Right lobe of liver (tissue), 4 donors: ENCODE results near the gene RPLP2.

Experiments used
- POLR2A ChIP-seq: fragments of 450-650 bp; IDR thresholded peaks from one replicate; pipeline ENCODE4 v1.6.1; 2017; ENCODE audit warnings: antibody characterized with exemption, mild to moderate bottlenecking
- TF ChIP-seq, protein P1 (sequence below), 4 donors: fragments of 200-600 bp in 3 of 4; fragments of 450-650 bp in 1 of 4; IDR thresholded peaks; one replicate each; pipeline versions ENCODE4 v1.5.1 to v1.8.0; 2016 to 2022; ENCODE audit warnings: antibody characterized with exemption in 4 of 4, mild to moderate bottlenecking in 2 of 4
- donor health status: DM: no; HTN: no; CAD: no.
- donor health status: DM: no; HTN: no; CAD: no.
- donor health status: DM: no; HTN: yes; CAD: no.

DNA sequence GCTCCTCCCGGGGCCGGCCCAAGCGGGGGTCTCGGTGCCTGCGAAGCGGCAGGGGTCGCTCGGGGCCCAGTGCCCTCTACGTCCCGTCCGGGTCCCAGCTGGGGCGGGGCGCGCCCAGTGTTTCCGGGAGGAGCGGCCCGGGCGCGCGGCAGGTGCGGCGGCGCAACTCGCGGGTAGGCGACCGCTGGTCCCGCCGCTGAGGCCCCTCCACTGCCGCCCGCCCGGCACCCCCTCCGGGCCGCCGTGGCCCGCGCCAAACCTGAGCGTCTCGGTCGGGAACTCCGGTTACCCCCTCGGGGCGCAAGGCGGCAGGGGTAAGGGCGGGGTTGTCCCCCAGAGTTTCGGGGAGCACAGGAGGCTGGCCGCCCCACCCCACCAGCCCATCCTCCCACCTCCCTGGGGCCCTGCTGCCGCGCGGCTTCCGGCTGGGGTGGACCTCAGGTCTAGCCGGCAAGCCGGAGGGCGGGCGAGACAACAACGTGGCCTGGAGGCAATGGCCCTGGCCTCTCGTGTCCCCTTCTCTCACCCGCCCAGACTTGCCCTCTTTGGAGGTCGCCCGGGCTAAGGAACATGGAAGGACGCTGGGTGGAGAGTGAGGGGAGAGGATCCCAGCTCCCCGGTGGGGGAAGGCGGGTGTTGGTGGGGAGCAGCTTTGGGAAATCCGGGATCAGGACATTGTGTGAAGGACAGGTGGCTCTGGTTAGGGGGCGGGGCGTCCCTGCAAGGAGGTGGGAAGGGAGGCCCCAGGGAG is 17.6 kb downstream of the RPLP2 start:
- TF ChIP-seq, protein P1, sequence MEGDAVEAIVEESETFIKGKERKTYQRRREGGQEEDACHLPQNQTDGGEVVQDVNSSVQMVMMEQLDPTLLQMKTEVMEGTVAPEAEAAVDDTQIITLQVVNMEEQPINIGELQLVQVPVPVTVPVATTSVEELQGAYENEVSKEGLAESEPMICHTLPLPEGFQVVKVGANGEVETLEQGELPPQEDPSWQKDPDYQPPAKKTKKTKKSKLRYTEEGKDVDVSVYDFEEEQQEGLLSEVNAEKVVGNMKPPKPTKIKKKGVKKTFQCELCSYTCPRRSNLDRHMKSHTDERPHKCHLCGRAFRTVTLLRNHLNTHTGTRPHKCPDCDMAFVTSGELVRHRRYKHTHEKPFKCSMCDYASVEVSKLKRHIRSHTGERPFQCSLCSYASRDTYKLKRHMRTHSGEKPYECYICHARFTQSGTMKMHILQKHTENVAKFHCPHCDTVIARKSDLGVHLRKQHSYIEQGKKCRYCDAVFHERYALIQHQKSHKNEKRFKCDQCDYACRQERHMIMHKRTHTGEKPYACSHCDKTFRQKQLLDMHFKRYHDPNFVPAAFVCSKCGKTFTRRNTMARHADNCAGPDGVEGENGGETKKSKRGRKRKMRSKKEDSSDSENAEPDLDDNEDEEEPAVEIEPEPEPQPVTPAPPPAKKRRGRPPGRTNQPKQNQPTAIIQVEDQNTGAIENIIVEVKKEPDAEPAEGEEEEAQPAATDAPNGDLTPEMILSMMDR (IDR thresholded peaks at IDR 0.05), result no peak
- no peak for TF ChIP-seq POLR2A
